ENCODE data around the gene NIP7. TPM values are rescaled to one million over a fixed set of nuclear protein-coding genes. Genes with fewer than 3 reads are reported as not detected.
"Not testable (repeated sequence)": the region's sequence is repeated elsewhere in the genome, so short reads cannot be mapped to it uniquely, and the experiment has no call there.

The NIP7 gene
- 20.2 TPM for total RNA-seq
- 9.9 TPM for polyA plus RNA-seq (ENCODE audit: insufficient read depth, low read depth, low replicate concordance)
- long read RNA-seq, donor 1, transcript NIP7-201 (5 exons, 2,402 nt): major isoform, 6 of 6 reads
- long read RNA-seq, donor 1, partial matches to known transcripts: 0 of 6 reads
- long read RNA-seq, donor 1, other reads (novel, unspliced or antisense): 0 of 6 reads
- long read RNA-seq, donor 2, transcript NIP7-201 (5 exons, 2,402 nt): major isoform, 7 of 8 reads
- long read RNA-seq, donor 2, partial matches to known transcripts: 0 of 8 reads
- long read RNA-seq, donor 2, other reads (novel, unspliced or antisense): 0 of 8 reads
- long read RNA-seq, donor 3, transcript NIP7-201 (5 exons, 2,402 nt): major isoform, 10 of 20 reads
- long read RNA-seq, donor 3, partial matches to known transcripts: 6 of 20 reads
- long read RNA-seq, donor 3, other reads (novel, unspliced or antisense): 0 of 20 reads
- long read RNA-seq, donor 4, transcript NIP7-201 (5 exons, 2,402 nt): major isoform, 9 of 22 reads
- long read RNA-seq, donor 4, partial matches to known transcripts: 8 of 22 reads
- long read RNA-seq, donor 4, other reads (novel, unspliced or antisense): 5 of 22 reads
- long read RNA-seq, donor 5: 0 reads
- long read RNA-seq, donor 6, transcript NIP7-201 (5 exons, 2,402 nt): major isoform, 10 of 14 reads
- long read RNA-seq, donor 6, partial matches to known transcripts: 0 of 14 reads
- long read RNA-seq, donor 6, other reads (novel, unspliced or antisense): 0 of 14 reads
- long read RNA-seq, donor 7, transcript NIP7-201 (5 exons, 2,402 nt): major isoform, 10 of 17 reads
- long read RNA-seq, donor 7, partial matches to known transcripts: 0 of 17 reads
- long read RNA-seq, donor 7, other reads (novel, unspliced or antisense): 7 of 17 reads
- long read RNA-seq, donor 8, transcript NIP7-201 (5 exons, 2,402 nt): major isoform, 5 of 5 reads
- long read RNA-seq, donor 8, partial matches to known transcripts: 0 of 5 reads
- long read RNA-seq, donor 8, other reads (novel, unspliced or antisense): 0 of 5 reads
- long read RNA-seq, donor 9, transcript NIP7-201 (5 exons, 2,402 nt): major isoform, 9 of 9 reads
- long read RNA-seq, donor 9, partial matches to known transcripts: 0 of 9 reads
- long read RNA-seq, donor 9, other reads (novel, unspliced or antisense): 0 of 9 reads
- long read RNA-seq, donor 10, transcript NIP7-201 (5 exons, 2,402 nt): major isoform, 5 of 6 reads
- long read RNA-seq, donor 10, partial matches to known transcripts: 0 of 6 reads
- long read RNA-seq, donor 10, other reads (novel, unspliced or antisense): 0 of 6 reads

DNA sequence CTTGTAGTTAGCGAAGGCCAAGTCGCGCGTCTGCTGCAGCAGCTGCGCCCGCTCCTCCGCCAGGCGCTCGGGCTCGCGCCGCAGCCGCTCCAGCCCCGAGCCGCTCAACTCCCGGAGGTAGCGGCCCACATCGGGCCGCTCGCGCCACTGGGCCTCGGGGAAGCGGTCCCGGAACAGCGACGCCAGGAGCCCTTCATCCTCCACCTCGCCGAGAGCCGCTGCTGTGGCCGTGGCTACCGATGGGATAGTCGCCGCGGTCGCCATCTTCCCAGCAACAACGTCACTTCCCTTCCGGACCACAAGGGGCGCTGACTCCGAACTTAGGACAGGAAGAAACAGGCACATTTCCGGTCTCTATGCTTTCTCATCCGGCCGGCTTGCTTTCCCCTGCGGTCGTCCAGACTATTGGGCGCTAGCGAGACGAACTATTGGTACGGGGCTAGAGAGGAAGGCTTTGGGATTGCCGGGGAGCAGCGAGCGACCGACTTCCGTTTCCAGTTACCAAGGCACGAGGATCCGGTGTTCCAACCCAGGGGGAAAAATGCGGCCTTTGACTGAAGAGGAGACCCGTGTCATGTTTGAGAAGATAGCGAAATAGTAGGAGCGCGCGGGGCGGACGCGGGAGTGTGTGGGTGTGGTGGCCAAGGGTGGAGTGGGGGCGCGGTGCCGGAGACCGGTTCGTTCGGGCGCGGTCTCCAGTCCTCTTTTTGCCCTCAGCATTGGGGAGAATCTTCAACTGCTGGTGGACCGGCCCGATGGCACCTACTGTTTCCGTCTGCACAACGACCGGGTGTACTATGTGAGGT is at the start of gene NIP7, which contains the start of gene COG8:
Gene NIP7 (plus strand): TSS at position 484 of the 806 bp plus-strand sequence. CDS start 58 bp downstream, at position 542.
Gene COG8 (minus strand): TSS at position 276 of the 806 bp plus-strand sequence. CDS start 12 bp downstream, at position 264.
- FAIRE-seq: peak; percentile 78

DNA sequence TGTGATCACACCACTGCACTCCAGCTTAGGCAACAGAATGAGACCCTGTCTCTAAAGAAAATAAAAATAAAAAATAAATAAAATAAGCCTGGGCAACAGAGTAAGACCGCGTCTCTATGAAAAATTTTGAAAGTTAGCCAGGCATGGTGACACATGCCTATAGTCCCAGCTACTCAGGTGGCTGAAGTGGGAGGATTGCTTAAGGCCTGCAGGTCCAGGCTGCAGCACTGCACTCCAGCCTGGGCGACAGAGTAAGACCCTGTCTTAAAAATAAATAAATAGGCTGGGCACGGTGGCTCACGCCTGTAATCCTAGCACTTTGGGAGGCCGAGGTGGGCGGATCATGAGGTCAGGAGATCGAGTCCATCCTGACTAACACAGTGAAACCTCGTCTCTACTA is 47.9 kb upstream of the NIP7 start:
- DNase-seq; H3K4me3 ChIP-seq (ENCODE audit: low read length in 3 of 3); H3K27ac ChIP-seq (ENCODE audit: low read depth in 2 of 2, low read length in 2 of 2); H3K36me3 ChIP-seq (ENCODE audit: control insufficient read depth in 2 of 3, insufficient read depth in 3 of 3, low read length in 3 of 3); H3K4me1 ChIP-seq (ENCODE audit: control insufficient read depth in 2 of 3, insufficient read depth in 2 of 3, low read depth in 1 of 3, low read length in 3 of 3); FAIRE-seq; H3K9ac ChIP-seq (ENCODE audit: low read length in 3 of 3); H3K9me3 ChIP-seq (ENCODE audit: control insufficient read depth in 2 of 3, insufficient read depth in 1 of 3, low read length in 3 of 3); H3K27me3 ChIP-seq (ENCODE audit: control insufficient read depth, insufficient read depth, low read length); intact Hi-C loops (cut with DNase I): not testable (repeated sequence)

More for the DNA sequence above, at the start of gene NIP7, which contains the start of gene COG8:
- no peaks in the 10 kb centered on the region for H3K9me3 ChIP-seq (ENCODE audit: control insufficient read depth in 2 of 3, insufficient read depth in 1 of 3, low read length in 3 of 3)
- intact Hi-C loops (cut with DNase I): no loop called here
- peak within 1 kb of the TSS; percentile 74 to 82 for H3K27ac ChIP-seq (ENCODE audit: low read depth in 2 of 2, low read length in 2 of 2)
- H3K4me3 ChIP-seq (ENCODE audit: low read length in 3 of 3): peak within 1 kb of the TSS; percentile 69 to 86 (median 75)
- H3K4me1 ChIP-seq (ENCODE audit: control insufficient read depth in 2 of 3, insufficient read depth in 2 of 3, low read depth in 1 of 3, low read length in 3 of 3): peaks cover 4 to 14% (median 9%) of the 10 kb centered on the region in 3 donors
- TF ChIP-seq, protein P1, sequence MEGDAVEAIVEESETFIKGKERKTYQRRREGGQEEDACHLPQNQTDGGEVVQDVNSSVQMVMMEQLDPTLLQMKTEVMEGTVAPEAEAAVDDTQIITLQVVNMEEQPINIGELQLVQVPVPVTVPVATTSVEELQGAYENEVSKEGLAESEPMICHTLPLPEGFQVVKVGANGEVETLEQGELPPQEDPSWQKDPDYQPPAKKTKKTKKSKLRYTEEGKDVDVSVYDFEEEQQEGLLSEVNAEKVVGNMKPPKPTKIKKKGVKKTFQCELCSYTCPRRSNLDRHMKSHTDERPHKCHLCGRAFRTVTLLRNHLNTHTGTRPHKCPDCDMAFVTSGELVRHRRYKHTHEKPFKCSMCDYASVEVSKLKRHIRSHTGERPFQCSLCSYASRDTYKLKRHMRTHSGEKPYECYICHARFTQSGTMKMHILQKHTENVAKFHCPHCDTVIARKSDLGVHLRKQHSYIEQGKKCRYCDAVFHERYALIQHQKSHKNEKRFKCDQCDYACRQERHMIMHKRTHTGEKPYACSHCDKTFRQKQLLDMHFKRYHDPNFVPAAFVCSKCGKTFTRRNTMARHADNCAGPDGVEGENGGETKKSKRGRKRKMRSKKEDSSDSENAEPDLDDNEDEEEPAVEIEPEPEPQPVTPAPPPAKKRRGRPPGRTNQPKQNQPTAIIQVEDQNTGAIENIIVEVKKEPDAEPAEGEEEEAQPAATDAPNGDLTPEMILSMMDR (IDR thresholded peaks at IDR 0.05; ENCODE audit: borderline replicate concordance, extremely low read depth, insufficient read depth): peak; percentile 93
- H3K36me3 ChIP-seq (ENCODE audit: control insufficient read depth in 2 of 3, insufficient read depth in 3 of 3, low read length in 3 of 3): peaks cover 3 to 32% (median 13%) of the 10 kb centered on the region in 3 donors
- H3K27me3 ChIP-seq (ENCODE audit: control insufficient read depth, insufficient read depth, low read length): no peaks in the 10 kb centered on the region
- peak; percentile 97 to 99 (median 98) for DNase-seq
- peak within 1 kb of the TSS; percentile 80 to 90 (median 85) for H3K9ac ChIP-seq (ENCODE audit: low read length in 3 of 3)

- Histone ChIP-seq H3K36me3 (ENCODE audit: control insufficient read depth in 2 of 3, insufficient read depth in 3 of 3, low read length in 3 of 3) (peaks cover 0 to 3% (median 0%) of the 10 kb centered on the region in 3 donors), H3K27me3 (ENCODE audit: control insufficient read depth, insufficient read depth, low read length) (no peaks in the 10 kb centered on the region), H3K4me3 (ENCODE audit: low read length in 3 of 3) (no peak overlapping the region), H3K27ac (ENCODE audit: low read depth in 2 of 2, low read length in 2 of 2) (no peak overlapping the region), H3K4me1 (ENCODE audit: control insufficient read depth in 2 of 3, insufficient read depth in 2 of 3, low read depth in 1 of 3, low read length in 3 of 3) (no peaks in the 10 kb centered on the region), H3K9me3 (ENCODE audit: control insufficient read depth in 2 of 3, insufficient read depth in 1 of 3, low read length in 3 of 3) (no peaks in the 10 kb centered on the region), H3K9ac (ENCODE audit: low read length in 3 of 3) (no peak overlapping the region)
- no peak for DNase-seq
- TF ChIP-seq, protein P1 (IDR thresholded peaks at IDR 0.05; ENCODE audit: borderline replicate concordance, extremely low read depth, insufficient read depth): no peak
- intact Hi-C loops (cut with DNase I): no loop called here
- no peak for FAIRE-seq
These were observed 46.2 kb upstream of the NIP7 start for GRCh38 chr16:69293401-69293800.
